ENCODE measurements around the gene TBX19.

DNA sequence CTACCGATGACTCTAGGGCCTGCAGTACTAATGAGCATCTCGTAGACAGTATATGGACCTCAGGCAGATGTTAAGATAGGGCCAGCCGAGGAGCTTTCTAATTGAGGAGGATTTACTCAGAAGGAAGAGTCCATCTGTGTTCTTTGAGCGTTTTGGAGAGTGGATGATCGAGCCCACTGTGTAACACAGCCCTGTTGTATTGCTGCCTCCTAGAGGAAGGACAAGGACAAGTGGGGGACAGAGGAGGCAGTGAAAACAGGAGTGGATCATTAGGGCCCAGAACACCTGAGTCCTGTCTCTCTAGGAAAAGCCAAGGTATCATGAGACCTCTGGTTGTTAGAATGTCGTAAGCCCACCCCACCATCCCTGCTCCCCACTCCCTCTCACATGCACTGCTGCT, 62.9 kb downstream of the TBX19 start:
- TF ChIP-seq, protein P1, sequence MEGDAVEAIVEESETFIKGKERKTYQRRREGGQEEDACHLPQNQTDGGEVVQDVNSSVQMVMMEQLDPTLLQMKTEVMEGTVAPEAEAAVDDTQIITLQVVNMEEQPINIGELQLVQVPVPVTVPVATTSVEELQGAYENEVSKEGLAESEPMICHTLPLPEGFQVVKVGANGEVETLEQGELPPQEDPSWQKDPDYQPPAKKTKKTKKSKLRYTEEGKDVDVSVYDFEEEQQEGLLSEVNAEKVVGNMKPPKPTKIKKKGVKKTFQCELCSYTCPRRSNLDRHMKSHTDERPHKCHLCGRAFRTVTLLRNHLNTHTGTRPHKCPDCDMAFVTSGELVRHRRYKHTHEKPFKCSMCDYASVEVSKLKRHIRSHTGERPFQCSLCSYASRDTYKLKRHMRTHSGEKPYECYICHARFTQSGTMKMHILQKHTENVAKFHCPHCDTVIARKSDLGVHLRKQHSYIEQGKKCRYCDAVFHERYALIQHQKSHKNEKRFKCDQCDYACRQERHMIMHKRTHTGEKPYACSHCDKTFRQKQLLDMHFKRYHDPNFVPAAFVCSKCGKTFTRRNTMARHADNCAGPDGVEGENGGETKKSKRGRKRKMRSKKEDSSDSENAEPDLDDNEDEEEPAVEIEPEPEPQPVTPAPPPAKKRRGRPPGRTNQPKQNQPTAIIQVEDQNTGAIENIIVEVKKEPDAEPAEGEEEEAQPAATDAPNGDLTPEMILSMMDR (IDR thresholded peaks at IDR 0.05; ENCODE audit: insufficient read depth, low read depth, low read length) = peak; percentile 9
- no peak for TF ChIP-seq EZH2 (IDR thresholded peaks at IDR 0.05; ENCODE audit: insufficient read depth, low read length)
